Activated naive CD4-positive, alpha-beta T cell treated with anti-CD3 and anti-CD28 coated beads for 36 hours (primary cell): Measurements from ENCODE around the gene SAMD4A. TPM values are rescaled to one million over a fixed set of nuclear protein-coding genes. Genes with fewer than 3 reads are reported as not detected.
"Not testable (repeated sequence)": the region's sequence is repeated elsewhere in the genome, so short reads cannot be mapped to it uniquely, and the experiment has no call there.

Experiments used
- CTCF ChIA-PET: fragments of 350-600 bp; sonication (Branson Sonifier 250); formaldehyde crosslinking; loops from one replicate; lab custom pipeline; 2021; ENCODE audit warnings: antibody characterized with exemption; lab: Charles Lee
- DNase-seq: peaks from one replicate; pipeline ENCODE4 v3.0.0-alpha.2; 2020
- H3K27ac Mint-ChIP-seq: one replicate; pipeline ENCODE4 v1.8.0; 2021; ENCODE audit warnings: mild to moderate bottlenecking, mixed read lengths
- H3K27me3 Mint-ChIP-seq: one replicate; pipeline ENCODE4 v1.8.0; 2021; ENCODE audit warnings: low read depth, mixed read lengths
- H3K36me3 Mint-ChIP-seq: one replicate; pipeline ENCODE4 v1.8.0; 2021; ENCODE audit warnings: low read depth, mixed read lengths
- H3K4me1 Mint-ChIP-seq: one replicate; pipeline ENCODE4 v1.8.0; 2021; ENCODE audit warnings: low read depth, mixed read lengths
- H3K4me3 Mint-ChIP-seq: one replicate; pipeline ENCODE4 v1.8.0; 2021; ENCODE audit warnings: mild to moderate bottlenecking, moderate library complexity, mixed read lengths
- H3K9me3 Mint-ChIP-seq: one replicate; pipeline ENCODE4 v1.8.0; 2021; ENCODE audit warnings: mixed read lengths
- intact Hi-C: fragments of 100-400 bp; cut with micrococcal nuclease; formaldehyde crosslinking; loops from one replicate; pipeline ENCODE4 v1.15.1; 2023
- total RNA-seq, 2 experiments: library from RNA; stranded (reverse); gene quantifications; one replicate each; pipeline ENCODE4 v1.2.3, GENCODE V29; 2021

SAMD4A gene
- total RNA-seq, 2 experiments from 2014 or later = 4.7 to 4.9 TPM

DNA sequence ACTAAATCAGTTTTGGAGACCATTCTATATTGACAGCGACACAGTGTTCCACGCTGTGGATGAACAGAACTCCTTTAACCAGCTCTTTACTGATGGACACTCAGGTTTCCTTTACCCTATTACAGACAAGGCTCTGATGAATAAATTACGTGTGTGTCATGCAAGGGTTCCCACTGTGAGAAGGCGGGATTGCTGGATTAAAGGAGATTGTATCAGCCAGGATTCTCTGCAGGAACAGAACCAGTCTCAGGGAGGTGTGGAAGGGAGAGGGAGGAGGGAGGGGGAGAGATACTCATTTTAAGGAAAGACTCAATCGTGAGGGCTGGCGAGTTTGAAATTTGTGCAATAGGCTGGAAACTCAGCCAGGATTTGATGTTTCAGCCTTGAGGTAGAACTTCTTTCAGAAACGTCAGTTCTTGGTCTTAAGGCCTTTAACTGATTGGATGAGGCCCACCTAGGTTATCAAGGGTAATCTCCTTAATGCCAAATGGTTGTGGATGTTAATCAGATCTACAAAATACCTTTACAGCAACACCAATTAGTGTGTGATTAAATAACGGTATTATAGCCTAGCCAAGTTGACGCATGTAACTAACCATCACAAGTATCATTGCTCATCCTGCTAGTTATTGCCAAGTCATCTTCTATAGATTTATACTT, 231.7 kb downstream of the SAMD4A start:
- Mint-ChIP-seq H3K27ac (no peak overlapping the region), H3K9me3 (peaks cover 8% of the 10 kb centered on the region), H3K36me3 (peaks cover 4% of the 10 kb centered on the region), H3K4me3 (no peak overlapping the region), H3K4me1 (no peaks in the 10 kb centered on the region), H3K27me3 (peaks cover 10% of the 10 kb centered on the region)
- CTCF ChIA-PET = interaction anchor here (0.9 kb wide), 1 partner anchor 126 kb away, joined by 3 read pairs; no protein-coding TSS in a partner anchor
- intact Hi-C loops = no loop called here
- DNase-seq = no peak

DNA sequence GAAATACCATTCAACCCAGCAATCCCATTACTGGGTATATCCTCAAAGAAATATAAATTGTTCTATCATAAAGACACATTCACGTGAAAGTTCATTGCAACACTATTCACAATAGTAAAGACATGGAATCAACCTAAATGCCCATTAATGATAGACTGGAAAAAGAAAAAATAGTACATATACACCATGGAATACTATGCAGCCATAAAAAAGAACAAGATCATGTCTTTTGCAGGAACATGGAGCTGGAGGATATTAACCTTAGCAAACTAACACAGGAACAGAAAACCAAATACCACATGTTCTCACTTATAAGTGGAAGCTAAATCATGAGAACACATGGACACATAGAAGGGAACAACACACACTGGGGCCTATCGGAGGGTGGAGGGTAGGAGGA, 234.6 kb downstream of the SAMD4A start:
- H3K9me3 Mint-ChIP-seq, H3K27ac Mint-ChIP-seq, H3K4me1 Mint-ChIP-seq, H3K36me3 Mint-ChIP-seq, H3K4me3 Mint-ChIP-seq, intact Hi-C loops, DNase-seq: not testable (repeated sequence)
- H3K27me3 Mint-ChIP-seq = peaks cover 18% of the 10 kb centered on the region
- CTCF ChIA-PET = interaction anchor here (1.2 kb wide), 1 partner anchor 27 kb away, joined by 5 read pairs; no protein-coding TSS in a partner anchor

DNA sequence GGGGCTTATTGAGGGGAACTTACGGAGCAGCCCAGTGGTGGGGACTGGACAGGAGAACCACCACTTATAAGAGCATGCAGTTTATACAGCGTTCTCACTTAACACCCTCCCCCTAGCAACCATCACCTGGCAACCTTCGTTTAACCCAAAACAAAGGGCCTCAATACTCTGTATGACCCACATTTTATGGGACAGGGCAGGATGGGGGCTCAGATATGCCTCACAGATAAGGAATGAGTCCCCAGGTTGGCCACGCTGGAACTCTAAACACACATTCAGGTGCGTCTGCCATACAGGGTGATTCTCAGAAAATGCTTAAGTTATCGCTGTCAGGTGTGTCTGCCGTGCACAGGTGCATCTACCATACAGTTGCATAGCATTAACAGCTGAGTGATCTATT, 236.5 kb downstream of the SAMD4A start:
- Mint-ChIP-seq H3K4me3 (no peak overlapping the region), H3K9me3 (peaks cover 3% of the 10 kb centered on the region), H3K4me1 (peaks cover 6% of the 10 kb centered on the region), H3K27me3 (peaks cover 18% of the 10 kb centered on the region), H3K36me3 (no peaks in the 10 kb centered on the region), H3K27ac (no peak overlapping the region)
- CTCF ChIA-PET = interaction anchor here (1.1 to 3.5 kb wide), 4 partner anchors 8 to 239 kb away, joined by 3 to 15 read pairs (median 10); no protein-coding TSS in a partner anchor
- intact Hi-C loops = no loop called here
- no peak for DNase-seq

DNA sequence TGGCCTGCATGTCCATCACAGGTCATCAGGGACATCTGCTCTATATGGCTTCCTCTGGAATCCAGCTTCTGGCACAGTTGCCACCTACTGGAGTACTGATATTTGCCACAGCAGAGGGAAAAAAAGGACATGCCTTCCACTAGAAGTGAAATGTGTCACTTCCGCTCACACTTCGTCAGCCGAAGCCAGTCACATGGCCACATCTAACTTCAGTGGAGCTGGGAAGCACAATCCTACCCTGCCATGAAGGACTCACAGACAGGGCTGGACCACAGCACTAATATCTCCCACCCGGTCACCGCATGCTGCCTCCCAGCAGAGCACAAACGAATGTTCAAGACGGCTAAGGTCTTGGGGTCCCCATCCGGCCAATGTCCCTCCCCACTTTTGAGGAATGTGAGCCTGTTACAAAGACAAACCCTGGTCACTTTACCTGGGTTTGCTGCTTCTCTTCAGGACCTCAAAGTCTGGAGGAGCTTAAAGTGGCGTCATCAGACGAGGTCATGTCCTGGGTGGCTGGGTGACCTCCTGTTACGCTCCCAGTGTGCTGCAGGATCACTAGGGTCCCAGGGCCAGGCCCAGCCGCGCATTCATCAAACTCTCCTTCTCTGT, 237.1 kb downstream of the SAMD4A start:
- no peak overlapping the region for H3K4me3 Mint-ChIP-seq
- intact Hi-C loops = loop anchor here (2.0 kb wide), 2 partner anchors 99 to 437 kb away; partner anchors contain the start of gene GCH1

DNA sequence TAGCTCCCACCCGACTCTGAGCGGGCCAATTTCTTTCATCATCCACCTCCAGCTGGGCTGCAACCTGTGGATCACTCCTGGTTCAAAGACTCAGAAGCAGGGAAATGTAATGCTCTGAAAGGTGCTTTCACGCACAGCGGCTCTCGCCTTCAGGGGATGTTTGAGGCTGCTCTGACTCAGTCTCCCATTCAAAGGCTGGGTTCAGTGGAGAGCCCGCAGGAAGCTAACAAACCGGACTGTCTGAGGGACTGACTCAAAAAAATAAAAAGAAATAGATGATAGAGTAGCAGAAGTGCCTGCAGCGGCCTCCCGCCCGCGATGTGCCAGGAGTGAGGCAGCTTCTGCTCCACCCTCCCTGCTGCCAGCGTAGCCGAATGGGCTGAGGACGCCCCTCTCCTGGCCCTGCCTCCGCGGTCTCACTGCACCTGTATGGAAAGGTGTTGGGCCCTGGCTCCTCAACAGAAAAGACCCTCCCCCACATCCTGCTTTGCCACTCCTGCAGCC, 237.7 kb downstream of the SAMD4A start:
- no peak overlapping the region for H3K27ac Mint-ChIP-seq
- DNase-seq = no peak
- H3K27me3 Mint-ChIP-seq = peaks cover 18% of the 10 kb centered on the region
- H3K9me3 Mint-ChIP-seq = peaks cover 3% of the 10 kb centered on the region
- peaks cover 6% of the 10 kb centered on the region for H3K4me1 Mint-ChIP-seq
- intact Hi-C loops = loop anchor here (2.0 kb wide), 2 partner anchors 98 to 438 kb away; partner anchors contain the start of gene GCH1
- H3K4me3 Mint-ChIP-seq = no peak overlapping the region
- no peaks in the 10 kb centered on the region for H3K36me3 Mint-ChIP-seq
- CTCF ChIA-PET = interaction anchor here (1.0 to 4.6 kb wide), 15 partner anchors 9 to 244 kb away, joined by 3 to 65 read pairs (median 7); partner anchors contain the start of gene SAMD4A

More for the DNA sequence above, 237.1 kb downstream of the SAMD4A start:
- CTCF ChIA-PET = interaction anchor here (0.6 to 4.6 kb wide), 10 partner anchors 9 to 242 kb away, joined by 3 to 65 read pairs (median 7); partner anchors contain the start of gene SAMD4A
- peaks cover 6% of the 10 kb centered on the region for H3K4me1 Mint-ChIP-seq
- peaks cover 3% of the 10 kb centered on the region for H3K9me3 Mint-ChIP-seq
- H3K27me3 Mint-ChIP-seq = peaks cover 18% of the 10 kb centered on the region
- no peak overlapping the region for H3K27ac Mint-ChIP-seq
- no peaks in the 10 kb centered on the region for H3K36me3 Mint-ChIP-seq
- DNase-seq = no peak

DNA sequence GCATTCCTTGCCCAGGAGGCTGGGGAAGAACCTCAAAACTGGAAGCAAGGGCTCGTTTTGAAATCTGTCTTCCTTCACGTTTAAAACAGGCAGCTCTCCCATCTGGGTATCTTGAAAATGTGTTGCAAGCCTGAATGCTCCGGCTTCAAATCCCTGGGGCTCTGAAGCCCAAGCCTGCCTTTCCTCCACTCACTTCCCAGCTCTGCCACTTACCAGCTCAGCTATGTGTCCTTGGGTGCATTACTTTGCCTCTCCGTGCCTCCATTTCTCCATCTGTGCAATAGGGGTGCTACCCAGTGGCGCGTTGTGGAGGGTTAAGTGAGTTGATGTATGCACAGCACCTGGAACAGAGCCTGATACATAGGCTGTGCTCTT, 238.1 kb downstream of the SAMD4A start:
- Mint-ChIP-seq H3K27ac (no peak overlapping the region), H3K9me3 (peaks cover 3% of the 10 kb centered on the region), H3K36me3 (no peaks in the 10 kb centered on the region), H3K4me3 (no peak overlapping the region), H3K4me1 (peaks cover 6% of the 10 kb centered on the region), H3K27me3 (peaks cover 15% of the 10 kb centered on the region)
- no peak for DNase-seq
- CTCF ChIA-PET = interaction anchor here (1.0 to 4.6 kb wide), 15 partner anchors 8 to 245 kb away, joined by 3 to 65 read pairs (median 7); partner anchors contain the start of gene SAMD4A
- intact Hi-C loops = loop anchor here (2.0 kb wide), 2 partner anchors 98 to 438 kb away; partner anchors contain the start of gene GCH1

DNA sequence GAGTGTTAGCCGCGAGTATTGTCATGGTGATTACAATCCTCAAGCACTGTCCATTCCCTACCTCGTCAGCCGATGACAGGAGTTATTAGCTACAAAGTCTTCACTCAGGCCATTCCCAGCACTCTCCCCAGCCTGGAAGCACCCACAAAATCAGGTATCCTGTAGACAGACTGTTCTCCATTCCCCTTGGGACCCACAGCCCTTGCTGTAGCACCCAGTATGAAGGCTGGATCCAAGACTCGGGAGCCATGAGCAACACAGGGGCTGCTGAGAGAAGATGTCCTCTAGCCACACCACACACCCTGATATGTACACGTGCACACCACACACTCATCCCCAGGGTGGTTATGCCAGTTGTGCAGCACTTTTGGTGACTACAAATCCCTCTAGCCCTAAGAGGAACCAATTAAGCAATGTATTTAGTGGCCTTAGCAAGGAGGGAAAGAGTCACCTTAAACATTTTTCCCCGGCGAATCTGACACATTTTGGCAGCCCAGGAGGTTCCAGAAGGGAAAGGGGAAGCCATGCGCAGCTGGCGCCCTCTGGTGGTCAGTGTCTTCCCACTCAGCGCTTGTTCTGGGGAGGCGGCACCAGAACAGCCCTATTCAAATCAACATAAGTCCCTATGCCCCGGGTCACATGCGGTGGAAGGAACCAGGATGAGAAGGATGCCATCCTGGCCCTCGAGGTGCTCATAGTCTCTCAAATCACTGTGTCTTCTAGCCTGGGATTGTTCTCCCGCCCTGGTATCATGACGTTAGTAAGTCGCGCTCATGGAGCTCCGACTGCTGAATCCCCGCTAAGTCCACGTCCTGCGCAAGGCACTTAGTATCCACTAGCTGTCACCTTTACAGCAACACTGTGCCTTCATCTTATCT, 238.8 kb downstream of the SAMD4A start:
- CTCF ChIA-PET = interaction anchor here (0.5 to 4.6 kb wide), 28 partner anchors 7 to 248 kb away, joined by 3 to 65 read pairs (median 5); partner anchors contain the start of gene SAMD4A
- Mint-ChIP-seq H3K27me3 (peaks cover 12% of the 10 kb centered on the region), H3K9me3 (peaks cover 3% of the 10 kb centered on the region), H3K4me1 (peaks cover 6% of the 10 kb centered on the region), H3K27ac (no peak overlapping the region), H3K36me3 (no peaks in the 10 kb centered on the region), H3K4me3 (peak overlapping the region; percentile 6)
- intact Hi-C loops = loop anchor here (1.0 to 2.0 kb wide), 5 partner anchors 29 to 439 kb away; partner anchors contain the start of gene GCH1
- peak; percentile 90 for DNase-seq

DNA sequence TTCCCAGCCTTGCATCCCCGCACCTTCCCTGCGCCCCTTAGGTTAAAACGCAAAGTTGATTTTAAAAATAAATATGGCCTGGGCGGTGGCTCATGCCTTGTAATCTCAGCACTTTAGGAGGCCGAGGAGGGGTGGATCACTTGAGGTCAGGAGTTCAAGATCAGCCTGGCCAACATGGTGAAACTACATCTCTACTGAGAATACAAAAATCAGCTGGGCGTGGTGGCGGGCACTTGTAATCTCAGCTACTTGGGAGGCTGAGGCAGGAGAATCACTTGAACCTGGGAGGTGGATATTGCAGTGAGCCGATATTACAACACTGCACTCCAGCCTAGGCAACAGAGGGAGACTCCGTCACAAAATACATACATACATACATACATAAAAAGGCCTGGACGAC, 239.7 kb downstream of the SAMD4A start:
- CTCF ChIA-PET = interaction anchor here (0.5 to 4.6 kb wide), 20 partner anchors 12 to 256 kb away, joined by 3 to 65 read pairs (median 5); partner anchors contain the start of gene SAMD4A
- H3K4me1 Mint-ChIP-seq = peaks cover 6% of the 10 kb centered on the region
- peaks cover 8% of the 10 kb centered on the region for H3K27me3 Mint-ChIP-seq

DNA sequence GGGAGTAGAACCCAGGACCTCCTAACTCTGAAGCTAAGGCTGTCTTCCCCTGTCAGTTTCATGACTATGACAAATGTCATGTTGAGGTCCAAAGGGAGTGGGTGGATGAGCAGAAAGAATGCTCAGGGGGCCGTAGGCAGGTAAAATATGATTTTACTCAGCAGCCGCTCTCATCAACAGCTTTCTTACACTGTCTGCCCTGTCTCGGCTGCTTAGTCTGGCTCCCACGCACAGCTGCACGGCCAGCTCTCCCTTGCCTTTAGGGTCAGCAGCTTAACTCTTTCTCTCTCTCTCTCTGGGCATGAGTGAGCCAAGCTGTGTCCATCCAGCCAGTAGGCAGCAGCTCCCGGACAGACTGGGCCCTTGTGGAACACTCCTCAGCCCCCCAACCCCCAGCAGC, 240.5 kb downstream of the SAMD4A start:
- Mint-ChIP-seq H3K27me3 (peaks cover 8% of the 10 kb centered on the region), H3K4me3 (no peak overlapping the region), H3K9me3 (no peaks in the 10 kb centered on the region), H3K27ac (no peak overlapping the region), H3K36me3 (no peaks in the 10 kb centered on the region), H3K4me1 (peaks cover 6% of the 10 kb centered on the region)
- intact Hi-C loops = loop anchor here (2.0 kb wide), 1 partner anchor 77 kb away; no protein-coding TSS in a partner anchor
- DNase-seq = no peak
- CTCF ChIA-PET = interaction anchor here (0.6 to 4.6 kb wide), 7 partner anchors 32 to 257 kb away, joined by 3 to 65 read pairs (median 4); no protein-coding TSS in a partner anchor

More for the DNA sequence above, 239.7 kb downstream of the SAMD4A start:
- intact Hi-C loops = loop anchor here (1.0 to 2.0 kb wide), 3 partner anchors 30 to 242 kb away; no protein-coding TSS in a partner anchor
- Mint-ChIP-seq H3K36me3 (no peaks in the 10 kb centered on the region), H3K4me3 (no peak overlapping the region), H3K9me3 (peaks cover 1% of the 10 kb centered on the region), H3K27ac (no peak overlapping the region)
- no peak for DNase-seq

DNA sequence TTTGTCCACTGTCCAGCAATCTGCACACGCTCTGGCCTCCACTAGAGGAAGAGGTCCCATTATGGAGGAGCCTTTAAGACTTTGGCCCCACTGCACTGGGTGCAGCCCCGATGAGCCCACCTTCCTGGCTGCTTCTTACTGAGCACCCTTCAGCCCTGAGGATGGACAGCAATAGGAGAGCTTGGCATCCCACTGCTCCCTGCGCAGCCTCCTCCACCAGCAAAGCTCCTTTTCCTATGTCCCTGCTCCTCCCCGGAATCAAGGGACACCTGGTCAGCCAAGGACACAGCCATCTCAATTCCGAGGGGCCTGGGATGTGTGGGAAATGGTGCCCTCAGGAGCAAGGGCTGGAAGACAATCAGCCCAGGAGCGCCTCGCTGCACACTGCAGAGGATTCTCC, 241.0 kb downstream of the SAMD4A start:
- no peaks in the 10 kb centered on the region for H3K9me3 Mint-ChIP-seq
- no peak overlapping the region for H3K4me3 Mint-ChIP-seq
- H3K4me1 Mint-ChIP-seq = peaks cover 6% of the 10 kb centered on the region
- no peak overlapping the region for H3K27ac Mint-ChIP-seq
- intact Hi-C loops = loop anchor here (2.0 kb wide), 1 partner anchor 77 kb away; no protein-coding TSS in a partner anchor
- no peak for DNase-seq
- no peaks in the 10 kb centered on the region for H3K36me3 Mint-ChIP-seq
- CTCF ChIA-PET = interaction anchor here (0.6 to 4.6 kb wide), 8 partner anchors 11 to 244 kb away, joined by 3 to 65 read pairs (median 4); no protein-coding TSS in a partner anchor
- peaks cover 8% of the 10 kb centered on the region for H3K27me3 Mint-ChIP-seq
